Erythroblast (primary cell): Measurements from ENCODE around the gene ANAPC5.

Source experiments
- GATA1 ChIP-seq: IDR thresholded peaks from 2 replicates; pipeline ENCODE4 v1.6.1; 2011; ENCODE audit warnings: low read depth, mild to moderate bottlenecking, control low read depth, low read length, moderate library complexity
- POLR2A ChIP-seq: IDR thresholded peaks from 2 replicates; pipeline ENCODE4 v1.6.1; 2011; ENCODE audit warnings: mild to moderate bottlenecking, low read length

DNA sequence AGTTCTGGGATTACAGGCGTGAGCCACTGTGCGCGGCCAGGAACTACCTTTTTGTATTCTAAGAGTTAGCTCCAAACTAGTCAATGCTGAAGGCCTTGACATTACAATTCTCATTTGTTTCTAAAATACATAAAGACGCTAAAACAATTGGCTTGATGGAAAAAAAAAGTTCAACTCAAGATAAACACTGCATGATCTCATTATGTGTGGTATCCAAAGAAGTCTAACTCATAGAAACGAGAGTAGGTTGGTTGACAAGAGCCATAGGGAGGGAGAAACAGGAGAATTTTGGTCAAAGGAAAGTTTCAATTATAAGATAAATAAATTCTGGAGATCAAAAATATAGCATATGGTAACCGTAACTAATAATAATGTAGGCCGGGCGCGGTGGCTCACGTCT is 27.7 kb upstream of the ANAPC5 start:
- TF ChIP-seq POLR2A (no peak), GATA1 (no peak)
